AG04450 (cell line): ENCODE measurements around the gene TARBP2. TPM values are rescaled to one million over a fixed set of nuclear protein-coding genes. Genes with fewer than 3 reads are reported as not detected.
A peak's percentile ranks its signal among the peaks of the same experiment; 100 is the strongest.

ENCODE experiments used
- CTCF ChIA-PET: fragments of 300-600, 350-600 bp; formaldehyde crosslinking; extraction: SDS; loops from one replicate; lab custom pipeline; 2022; ENCODE audit warnings: antibody characterized with exemption, inconsistent platforms; lab: Charles Lee
- POLR2A ChIA-PET: fragments of 350-600 bp; formaldehyde crosslinking; extraction: SDS; loops from one replicate; lab custom pipeline; 2021; ENCODE audit warnings: antibody characterized with exemption, inconsistent platforms; lab: Yijun Ruan, JAX
- DNase-seq: peaks from one replicate; pipeline ENCODE4 v3.0.0-alpha.2; 2011; ENCODE audit warnings: low read depth, low spot score
- H3K27ac ChIP-seq: one replicate; pipeline ENCODE4 v1.5.1; 2012; ENCODE audit warnings: low read depth, low read length, control low read depth
- H3K27me3 ChIP-seq: one replicate; pipeline ENCODE4 v1.6.0; 2012; ENCODE audit warnings: low read length; ENCODE audit not compliant: control insufficient read depth, insufficient read depth
- H3K4me3 ChIP-seq: 2 replicates; pipeline ENCODE4 v1.5.1; 2011; ENCODE audit warnings: mild to moderate bottlenecking, low read depth, low read length, control low read depth
- H3K9me3 ChIP-seq: 2 replicates; pipeline ENCODE4 v1.5.1; 2012; ENCODE audit warnings: low read length; ENCODE audit not compliant: control insufficient read depth, insufficient read depth
- CTCF ChIP-seq: IDR thresholded peaks from 2 replicates; pipeline ENCODE4 v1.5.1; 2011; ENCODE audit warnings: low read depth, low read length, control low read depth, inconsistent platforms
- polyA plus RNA-seq: library from polyadenylated mRNA; depleted of rRNA; stranded (reverse); fragments of >200 nt; gene quantifications from 2 replicates; pipeline ENCODE4 v1.2.3, GENCODE V29; 2011

TARBP2 gene
- polyA plus RNA-seq, 1 experiment = 25.0 TPM

- TF ChIP-seq CTCF = no peak
- DNase-seq = no peak
- H3K27me3 ChIP-seq = no peaks in the 10 kb centered on the region
- peak overlapping the region; percentile 60 for H3K4me3 ChIP-seq
- POLR2A ChIA-PET = interaction anchor here (1.1 to 1.7 kb wide), 5 partner anchors 7 to 21 kb away, joined by 4 to 14 read pairs (median 7); partner anchors contain the start of gene TARBP2
- H3K27ac ChIP-seq = peak overlapping the region; percentile 65
- H3K9me3 ChIP-seq = no peaks in the 10 kb centered on the region
- CTCF ChIA-PET = interaction anchor here (1.7 to 2.1 kb wide), 2 partner anchors 16 to 171 kb away, joined by 4 to 5 read pairs; no protein-coding TSS in a partner anchor
These were observed 8.1 kb upstream of the TARBP2 start for GRCh38 chr12:53492830-53493609.

GRCh38 chr12:53493610-53494391, 7.3 kb upstream of the TARBP2 start:
- peak overlapping the region; percentile 60 for H3K4me3 ChIP-seq
- no peak for TF ChIP-seq CTCF
- H3K27me3 ChIP-seq = no peaks in the 10 kb centered on the region
- ChIA-PET POLR2A (interaction anchor here (1.7 kb wide), 1 partner anchor 12 kb away, joined by 7 read pairs; no protein-coding TSS in a partner anchor), CTCF (interaction anchor here (0.6 to 2.1 kb wide), 4 partner anchors 15 to 173 kb away, joined by 3 to 5 read pairs (median 4); no protein-coding TSS in a partner anchor)
- no peak for DNase-seq
- peak overlapping the region; percentile 65 for H3K27ac ChIP-seq
- no peaks in the 10 kb centered on the region for H3K9me3 ChIP-seq

GRCh38 chr12:53495903-53496751, 5.0 kb upstream of the TARBP2 start:
- Histone ChIP-seq H3K9me3 (no peaks in the 10 kb centered on the region), H3K27ac (peak overlapping the region; percentile 47), H3K4me3 (peak overlapping the region; percentile 18; the same call in 1 of the 2 replicates), H3K27me3 (no peaks in the 10 kb centered on the region)
- ChIA-PET POLR2A (interaction anchor here (1.0 to 1.3 kb wide), 3 partner anchors 14 to 55 kb away, joined by 3 to 4 read pairs (median 3); partner anchors contain the start of gene PRR13), CTCF (interaction anchor here (1.2 kb wide), 1 partner anchor 144 kb away, joined by 3 read pairs; no protein-coding TSS in a partner anchor)
- DNase-seq = peak; percentile 71
- no peak for TF ChIP-seq CTCF

DNA sequence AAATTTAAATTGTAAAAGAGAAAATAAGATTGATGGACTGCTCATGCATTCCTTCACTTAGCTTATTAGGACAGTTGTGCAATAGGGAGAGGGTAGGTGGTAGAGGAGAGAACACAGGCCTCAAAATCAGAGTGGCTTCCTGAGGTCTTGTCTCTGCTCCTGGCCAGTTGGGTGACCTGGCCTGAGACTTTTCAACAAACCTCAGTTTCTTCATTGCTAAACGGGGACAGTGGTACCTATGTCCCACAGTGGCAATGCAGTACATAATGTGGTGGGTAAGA, 4.4 kb upstream of the TARBP2 start:
- CTCF ChIA-PET = no interaction called here
- H3K4me3 ChIP-seq = peak overlapping the region; percentile 35
- TF ChIP-seq CTCF = no peak
- no peaks in the 10 kb centered on the region for H3K27me3 ChIP-seq
- peak overlapping the region; percentile 39 for H3K27ac ChIP-seq
- DNase-seq = no peak
- H3K9me3 ChIP-seq = no peaks in the 10 kb centered on the region; the same call in 1 of the 2 replicates
- POLR2A ChIA-PET = interaction anchor here (1.0 to 1.3 kb wide), 3 partner anchors 15 to 55 kb away, joined by 3 to 4 read pairs (median 3); partner anchors contain the start of gene PRR13
